Tibial artery (tissue), 4 donors: ENCODE data around the gene MYL3.

ENCODE experiments used
- DNase-seq, 2 donors: peaks; one replicate each; pipeline ENCODE4 v3.0.0-alpha.2; 2019
- H3K27ac ChIP-seq, 2 donors: fragments of 200-600 bp; sonication (generic) in 1 of 2; 1 replicate in 1 of 2; 2 replicates in 1 of 2; pipeline ENCODE4 v1.5.1; 2018 to 2019; ENCODE audit warnings: mild to moderate bottlenecking in 1 of 2
- H3K27me3 ChIP-seq, 2 donors: fragments of 200-600 bp; sonication (generic) in 1 of 2; one replicate each; pipeline versions ENCODE4 v1.5.1 to v1.6.0; 2016 to 2019
- H3K36me3 ChIP-seq, 3 donors: fragments of 200-600 bp; sonication (generic) in 2 of 3; one replicate each; pipeline ENCODE4 v1.5.1; 2016 to 2019; ENCODE audit warnings: mild to moderate bottlenecking in 2 of 3
- H3K4me1 ChIP-seq, 4 donors: fragments of 200-600 bp; sonication (generic) in 2 of 4; 1 replicate in 3 of 4; 2 replicates in 1 of 4; pipeline ENCODE4 v1.5.1; 2016 to 2019
- H3K4me3 ChIP-seq, 2 donors: fragments of 200-600 bp; sonication (generic) in 1 of 2; 1 replicate in 1 of 2; 2 replicates in 1 of 2; pipeline ENCODE4 v1.5.1; 2018 to 2019; ENCODE audit warnings: mild to moderate bottlenecking in 2 of 2
- H3K9me3 ChIP-seq, 3 donors: fragments of 200-600 bp; sonication (generic) in 1 of 3; one replicate each; pipeline ENCODE4 v1.5.1; 2016 to 2019
- intact Hi-C: fragments of 100-400 bp; cut with DNase I; formaldehyde crosslinking; loops from one replicate; pipeline ENCODE4 v1.15.0; 2023; ENCODE audit warnings: low total_unique reads
- TF ChIP-seq, protein P1 (sequence below), 2 experiments: fragments of 200-600 bp in 1 of 2; fragments of 450-650 bp in 1 of 2; IDR thresholded peaks; one replicate each; pipeline ENCODE4 v1.5.1; 2017 to 2019; ENCODE audit warnings: antibody characterized with exemption in 2 of 2, mild to moderate bottlenecking in 1 of 2, moderate library complexity in 1 of 2

MYL3 gene

DNA sequence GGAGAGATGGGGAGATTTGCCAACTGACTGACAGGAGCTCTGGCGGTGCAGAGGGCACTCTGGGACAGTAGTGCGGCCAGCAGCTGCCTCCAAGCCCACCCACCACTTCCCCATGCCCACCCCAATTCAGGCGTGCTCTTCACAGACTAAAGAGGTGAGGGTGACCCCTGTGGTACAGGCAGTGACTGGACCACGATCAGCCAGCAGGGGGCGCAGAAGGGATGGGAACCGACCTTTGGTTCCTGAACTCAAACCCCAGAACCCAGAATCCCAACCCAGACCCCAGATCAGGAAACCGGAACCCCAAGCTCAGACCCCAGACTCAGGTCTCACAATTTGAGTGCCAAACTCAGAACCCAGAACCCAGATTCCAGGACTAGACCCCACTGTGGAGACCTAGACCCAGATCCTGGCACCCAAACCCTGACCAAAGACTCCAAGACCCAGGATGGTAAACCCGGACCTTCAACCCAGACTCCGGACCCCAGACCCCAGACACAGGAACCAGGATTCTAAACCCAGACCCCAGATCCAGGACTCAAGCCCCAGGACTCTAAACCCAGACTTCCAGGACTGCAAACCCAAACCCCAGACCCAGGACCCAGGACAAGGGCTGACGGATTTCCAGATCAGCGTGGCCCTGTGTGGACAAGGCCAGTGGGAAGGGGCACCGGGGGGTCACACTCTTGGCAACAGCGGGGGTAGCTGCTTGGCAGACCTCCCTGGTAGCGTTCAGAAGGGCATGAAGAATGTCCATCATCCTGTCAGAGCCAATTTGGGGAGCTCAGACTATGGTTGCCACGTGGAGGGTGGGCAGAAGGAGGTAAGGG lies 3.7 kb upstream of the MYL3 start:
- H3K4me1 ChIP-seq: peaks cover 4 to 67% (median 61%) of the 10 kb centered on the region in 4 donors

DNA sequence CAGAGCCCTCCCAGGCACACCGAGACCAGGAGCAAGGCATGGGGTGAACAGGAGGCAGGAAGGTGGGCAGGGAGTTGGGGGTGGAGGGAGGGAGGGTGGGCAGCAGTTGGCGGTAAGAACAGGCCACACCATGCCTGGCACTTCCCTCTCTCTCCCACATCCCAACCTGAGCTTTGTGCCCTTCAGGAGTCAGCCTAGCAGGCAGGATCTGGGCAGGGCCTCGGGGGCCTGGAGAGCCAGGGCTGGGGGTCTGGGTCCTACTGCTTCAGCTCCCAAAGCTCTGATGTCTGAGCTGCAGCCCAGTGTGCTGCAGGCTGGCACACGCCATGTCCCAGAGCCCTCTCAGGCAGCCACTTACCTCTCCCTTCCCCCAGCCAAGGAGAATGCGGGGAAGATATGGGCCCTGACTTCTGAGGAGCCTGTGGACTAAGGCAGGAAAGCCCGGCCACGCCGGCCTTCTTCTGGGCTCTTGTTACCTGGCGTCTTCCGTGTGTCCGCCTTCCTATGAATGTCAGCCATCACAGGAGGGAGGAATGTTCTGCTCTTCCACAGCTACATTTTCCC lies 2.9 kb upstream of the MYL3 start:
- Histone ChIP-seq H3K27ac (peak overlapping the region; percentile 84 to 88), H3K4me3 (no peak overlapping the region), H3K4me1 (peaks cover 4 to 59% (median 53%) of the 10 kb centered on the region in 4 donors), H3K9me3 (no peaks in the 10 kb centered on the region), H3K27me3 (no peaks in the 10 kb centered on the region), H3K36me3 (no peaks in the 10 kb centered on the region)
- no peak for DNase-seq
- intact Hi-C loops: loop anchor here (2.0 to 5.0 kb wide), 2 partner anchors 29 to 41 kb away; no protein-coding TSS in a partner anchor
- TF ChIP-seq, protein P1, sequence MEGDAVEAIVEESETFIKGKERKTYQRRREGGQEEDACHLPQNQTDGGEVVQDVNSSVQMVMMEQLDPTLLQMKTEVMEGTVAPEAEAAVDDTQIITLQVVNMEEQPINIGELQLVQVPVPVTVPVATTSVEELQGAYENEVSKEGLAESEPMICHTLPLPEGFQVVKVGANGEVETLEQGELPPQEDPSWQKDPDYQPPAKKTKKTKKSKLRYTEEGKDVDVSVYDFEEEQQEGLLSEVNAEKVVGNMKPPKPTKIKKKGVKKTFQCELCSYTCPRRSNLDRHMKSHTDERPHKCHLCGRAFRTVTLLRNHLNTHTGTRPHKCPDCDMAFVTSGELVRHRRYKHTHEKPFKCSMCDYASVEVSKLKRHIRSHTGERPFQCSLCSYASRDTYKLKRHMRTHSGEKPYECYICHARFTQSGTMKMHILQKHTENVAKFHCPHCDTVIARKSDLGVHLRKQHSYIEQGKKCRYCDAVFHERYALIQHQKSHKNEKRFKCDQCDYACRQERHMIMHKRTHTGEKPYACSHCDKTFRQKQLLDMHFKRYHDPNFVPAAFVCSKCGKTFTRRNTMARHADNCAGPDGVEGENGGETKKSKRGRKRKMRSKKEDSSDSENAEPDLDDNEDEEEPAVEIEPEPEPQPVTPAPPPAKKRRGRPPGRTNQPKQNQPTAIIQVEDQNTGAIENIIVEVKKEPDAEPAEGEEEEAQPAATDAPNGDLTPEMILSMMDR (IDR thresholded peaks at IDR 0.05): no peak

More for the DNA sequence above, 3.7 kb upstream of the MYL3 start:
- Histone ChIP-seq H3K4me3 (no peak overlapping the region), H3K36me3 (no peaks in the 10 kb centered on the region), H3K9me3 (no peaks in the 10 kb centered on the region), H3K27ac (peak overlapping the region; percentile 84 to 88), H3K27me3 (no peaks in the 10 kb centered on the region)
- TF ChIP-seq, protein P1 (IDR thresholded peaks at IDR 0.05): peak; percentile 94
- DNase-seq: peak; percentile 82 to 89
- intact Hi-C loops: loop anchor here (2.0 to 5.0 kb wide), 2 partner anchors 28 to 40 kb away; no protein-coding TSS in a partner anchor

- Histone ChIP-seq H3K36me3 (no peaks in the 10 kb centered on the region), H3K27me3 (no peaks in the 10 kb centered on the region), H3K27ac (peak overlapping the region; percentile 84 to 88), H3K9me3 (no peaks in the 10 kb centered on the region), H3K4me1 (peaks cover 4 to 53% (median 48%) of the 10 kb centered on the region in 4 donors), H3K4me3 (no peak overlapping the region)
- intact Hi-C loops: loop anchor here (5.0 kb wide), 1 partner anchor 42 kb away; no protein-coding TSS in a partner anchor
- DNase-seq: peak in 1 of 2 donors; percentile 55
- TF ChIP-seq, protein P1 (IDR thresholded peaks at IDR 0.05): no peak
Measured at GRCh38 chr3:46865546-46865945, 2.3 kb upstream of the MYL3 start.

GRCh38 chr3:46865031-46865507 lies 1.8 kb upstream of the MYL3 start:
- H3K4me1 ChIP-seq: peaks cover 4 to 48% (median 45%) of the 10 kb centered on the region in 4 donors
- peak in 1 of 2 donors; percentile 81 for DNase-seq
- H3K36me3 ChIP-seq: no peaks in the 10 kb centered on the region
- TF ChIP-seq, protein P1 (IDR thresholded peaks at IDR 0.05): no peak
- intact Hi-C loops: loop anchor here (5.0 kb wide), 1 partner anchor 42 kb away; no protein-coding TSS in a partner anchor
- no peak overlapping the region for H3K4me3 ChIP-seq
- no peaks in the 10 kb centered on the region for H3K9me3 ChIP-seq
- peak overlapping the region; percentile 84 to 88 for H3K27ac ChIP-seq
- no peaks in the 10 kb centered on the region for H3K27me3 ChIP-seq

- H3K36me3 ChIP-seq: no peaks in the 10 kb centered on the region
- peak in 1 of 2 donors; percentile 60 for DNase-seq
- H3K27ac ChIP-seq: peak overlapping the region; percentile 84 to 88
- H3K9me3 ChIP-seq: no peaks in the 10 kb centered on the region
- H3K4me1 ChIP-seq: peaks cover 4 to 42% (median 39%) of the 10 kb centered on the region in 4 donors
- H3K27me3 ChIP-seq: no peaks in the 10 kb centered on the region
- TF ChIP-seq, protein P1 (IDR thresholded peaks at IDR 0.05): no peak
- H3K4me3 ChIP-seq: no peak overlapping the region
- intact Hi-C loops: no loop called here
Measured at GRCh38 chr3:46864061-46864881, 1.0 kb upstream of the MYL3 start.
